Urinary bladder (tissue), 4 donors: Measurements from ENCODE around the gene TRIM28. TPM values are rescaled to one million over a fixed set of nuclear protein-coding genes. Genes with fewer than 3 reads are reported as not detected.

Source experiments
- DNase-seq: peaks from one replicate; pipeline ENCODE4 v3.0.0-alpha.2; 2015; ENCODE audit errors: extremely low spot score
- H3K27ac ChIP-seq: one replicate; pipeline ENCODE4 v1.5.1; 2013; ENCODE audit warnings: low read depth, mild to moderate bottlenecking, moderate library complexity
- H3K36me3 ChIP-seq: one replicate; pipeline ENCODE4 v1.6.1; 2013; ENCODE audit warnings: mild to moderate bottlenecking, moderate library complexity; ENCODE audit not compliant: insufficient read depth
- H3K4me1 ChIP-seq: one replicate; pipeline ENCODE4 v1.6.1; 2013; ENCODE audit warnings: mild to moderate bottlenecking, moderate library complexity; ENCODE audit not compliant: insufficient read depth
- H3K4me3 ChIP-seq: one replicate; pipeline ENCODE4 v1.5.1; 2013; ENCODE audit warnings: low read depth, low read length
- WGBS: extraction: QIAGEN DNeasy Blood & Tissue Kit; methylation state at CpG from one replicate; pipeline ENCODE4 v1.1.7; 2013; 5-methylcytosine and 5-hydroxymethylcytosine counted together
- polyA plus RNA-seq: library from polyadenylated mRNA; stranded (reverse); fragments of 200-250 nt; gene quantifications from one replicate; pipeline ENCODE4 v1.2.3, GENCODE V29; 2013
- total RNA-seq: library from RNA; depleted of rRNA; stranded (reverse); fragments of >200 nt; gene quantifications from one replicate; pipeline ENCODE4 v1.2.3, GENCODE V29; 2014
- donor health status: healthy with polysubstance abuse.
- donor health status: healthy.

Gene TRIM28
- total and polyA plus RNA-seq, 2 donors: 177 to 282 TPM

- Histone ChIP-seq H3K4me3 (no peak overlapping the region), H3K36me3 (peaks cover 3% of the 10 kb centered on the region), H3K27ac (no peak overlapping the region), H3K4me1 (no peaks in the 10 kb centered on the region)
- DNase-seq: no peak
- 72% methylated on average over 3 of the region's 3 CpGs for WGBS
Observed at GRCh38 chr19:58514564-58515022, 29.3 kb upstream of the TRIM28 start.

- no peak overlapping the region for H3K27ac ChIP-seq
- H3K4me3 ChIP-seq: no peak overlapping the region
- no peaks in the 10 kb centered on the region for H3K4me1 ChIP-seq
- peaks cover 3% of the 10 kb centered on the region for H3K36me3 ChIP-seq
- no peak for DNase-seq
- WGBS: 91% methylated on average over 2 of the region's 2 CpGs
Observed at GRCh38 chr19:58515259-58515658, 28.6 kb upstream of the TRIM28 start.

- H3K4me1 ChIP-seq: no peaks in the 10 kb centered on the region
- 91% methylated on average over 25 of the region's 25 CpGs for WGBS
- no peak for DNase-seq
Observed at GRCh38 chr19:58516246-58516836, 27.5 kb upstream of the TRIM28 start.

GRCh38 chr19:58516964-58517833 is 26.7 kb upstream of the TRIM28 start:
- H3K36me3 ChIP-seq: peaks cover 3% of the 10 kb centered on the region
- no peak for DNase-seq
- H3K4me3 ChIP-seq: no peak overlapping the region
- H3K27ac ChIP-seq: no peak overlapping the region
- 92% methylated on average over 65 of the region's 65 CpGs for WGBS
- H3K4me1 ChIP-seq: no peaks in the 10 kb centered on the region

More at GRCh38 chr19:58516246-58516836, 27.5 kb upstream of the TRIM28 start:
- H3K27ac ChIP-seq: no peak overlapping the region
- peaks cover 3% of the 10 kb centered on the region for H3K36me3 ChIP-seq
- H3K4me3 ChIP-seq: no peak overlapping the region

GRCh38 chr19:58518256-58519086 is 25.4 kb upstream of the TRIM28 start:
- H3K4me1 ChIP-seq: no peaks in the 10 kb centered on the region
- DNase-seq: no peak
- peaks cover 3% of the 10 kb centered on the region for H3K36me3 ChIP-seq
- whole genome bisulfite sequencing: 9% methylated on average over 22 of the region's 22 CpGs
- peak overlapping the region; percentile 90 for H3K27ac ChIP-seq
- H3K4me3 ChIP-seq: peak overlapping the region; percentile 63

- no peak for DNase-seq
- Histone ChIP-seq H3K4me1 (no peaks in the 10 kb centered on the region), H3K4me3 (peak overlapping the region; percentile 63), H3K27ac (peak overlapping the region; percentile 90), H3K36me3 (peaks cover 3% of the 10 kb centered on the region)
- under 1% methylated on average over 14 of the region's 14 CpGs for WGBS
Observed at GRCh38 chr19:58519087-58519354, 24.8 kb upstream of the TRIM28 start.

GRCh38 chr19:58519355-58520256 is 24.3 kb upstream of the TRIM28 start, which contains the start of gene ZBTB45:
Gene ZBTB45, minus strand, starts transcription at chr19:58519810. Its CDS starts 2,137 bp downstream, at chr19:58517673.
- peak within 1 kb of the TSS; percentile 90 for H3K27ac ChIP-seq
- H3K4me3 ChIP-seq: peak within 1 kb of the TSS; percentile 63
- H3K36me3 ChIP-seq: peaks cover 3% of the 10 kb centered on the region
- WGBS: under 1% methylated on average over 87 of the region's 87 CpGs
- DNase-seq: peak; percentile 89
- no peaks in the 10 kb centered on the region for H3K4me1 ChIP-seq

- no peak for DNase-seq
- H3K36me3 ChIP-seq: peaks cover 3% of the 10 kb centered on the region
- peak overlapping the region; percentile 63 for H3K4me3 ChIP-seq
- H3K4me1 ChIP-seq: no peaks in the 10 kb centered on the region
- WGBS: 5% methylated on average over 7 of the region's 7 CpGs
- H3K27ac ChIP-seq: peak overlapping the region; percentile 90
Observed at GRCh38 chr19:58520257-58520599, 23.6 kb upstream of the TRIM28 start.

- no peak overlapping the region for H3K27ac ChIP-seq
- WGBS: 62% methylated on average over 4 of the region's 4 CpGs
- no peak for DNase-seq
- no peaks in the 10 kb centered on the region for H3K4me1 ChIP-seq
- H3K36me3 ChIP-seq: peaks cover 3% of the 10 kb centered on the region
- no peak overlapping the region for H3K4me3 ChIP-seq
Observed at GRCh38 chr19:58521651-58522050, 22.2 kb upstream of the TRIM28 start.

- Histone ChIP-seq H3K4me1 (no peaks in the 10 kb centered on the region), H3K27ac (no peak overlapping the region), H3K36me3 (no peaks in the 10 kb centered on the region), H3K4me3 (no peak overlapping the region)
- 81% methylated on average over 3 of the region's 3 CpGs for WGBS
- no peak for DNase-seq
Observed at GRCh38 chr19:58522709-58523108, 21.2 kb upstream of the TRIM28 start.

- H3K36me3 ChIP-seq: no peaks in the 10 kb centered on the region
- no peak for DNase-seq
- no peak overlapping the region for H3K27ac ChIP-seq
- H3K4me3 ChIP-seq: no peak overlapping the region
- 76% methylated on average over 3 of the region's 3 CpGs for WGBS
- no peaks in the 10 kb centered on the region for H3K4me1 ChIP-seq
Observed at GRCh38 chr19:58529405-58529804, 14.5 kb upstream of the TRIM28 start.

- 60% methylated on average over 10 of the region's 10 CpGs for WGBS
- no peak overlapping the region for H3K27ac ChIP-seq
- no peak overlapping the region for H3K4me3 ChIP-seq
- DNase-seq: no peak
- no peaks in the 10 kb centered on the region for H3K4me1 ChIP-seq
- no peaks in the 10 kb centered on the region for H3K36me3 ChIP-seq
Observed at GRCh38 chr19:58531034-58531840, 12.6 kb upstream of the TRIM28 start.
